ENCODE data around the gene FARS2.

- TF ChIP-seq POLR2A (IDR thresholded peaks at IDR 0.05) = no peak
- no peak for TF ChIP-seq CTCF (IDR thresholded peaks at IDR 0.05)
These were observed 491.9 kb downstream of the FARS2 start for GRCh38 chr6:5753209-5753608.

Data from esophagus squamous epithelium (tissue), 4 donors.